ENCODE data around the gene FCRLB.

DNA sequence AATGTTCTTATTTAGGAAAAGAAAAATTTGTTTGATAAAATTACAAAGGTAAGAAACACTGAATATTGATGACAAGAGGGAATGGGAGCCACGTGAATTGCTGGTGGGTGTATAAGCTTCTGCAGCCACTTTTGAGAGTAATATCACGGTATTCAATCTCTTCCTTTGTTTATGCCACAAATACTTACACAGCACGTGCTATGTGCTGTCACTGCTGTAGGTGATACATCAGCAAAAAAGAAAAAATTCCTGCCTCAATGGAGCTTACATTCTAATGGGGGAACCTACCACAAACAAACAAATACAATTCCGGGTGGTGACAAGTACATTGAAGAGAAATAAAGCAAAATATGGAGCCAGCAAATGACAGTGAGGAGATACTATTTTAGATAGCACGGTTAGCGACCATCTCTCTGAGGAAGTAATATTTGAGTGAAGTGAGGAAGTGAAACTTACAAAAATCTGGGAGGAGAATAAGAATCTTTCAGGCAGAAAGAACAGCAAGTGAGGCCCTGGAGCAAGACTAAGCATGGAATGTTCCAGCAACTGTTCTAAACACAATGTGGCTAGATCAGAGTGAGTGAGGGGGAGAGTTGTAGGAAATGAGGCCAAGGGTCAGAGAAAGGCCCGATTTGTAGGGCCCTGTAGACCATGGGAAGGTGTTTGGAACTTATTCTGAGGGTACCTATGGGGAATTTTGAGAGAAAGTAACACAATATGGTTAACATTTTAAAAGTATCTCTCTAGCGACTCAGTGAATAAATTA lies 2.6 kb upstream of the FCRLB start:
- TF ChIP-seq EZH2 (IDR thresholded peaks at IDR 0.05) (no peak), EZH2phosphoT487 (IDR thresholded peaks at IDR 0.05) (no peak)
- TF ChIP-seq, protein P1, sequence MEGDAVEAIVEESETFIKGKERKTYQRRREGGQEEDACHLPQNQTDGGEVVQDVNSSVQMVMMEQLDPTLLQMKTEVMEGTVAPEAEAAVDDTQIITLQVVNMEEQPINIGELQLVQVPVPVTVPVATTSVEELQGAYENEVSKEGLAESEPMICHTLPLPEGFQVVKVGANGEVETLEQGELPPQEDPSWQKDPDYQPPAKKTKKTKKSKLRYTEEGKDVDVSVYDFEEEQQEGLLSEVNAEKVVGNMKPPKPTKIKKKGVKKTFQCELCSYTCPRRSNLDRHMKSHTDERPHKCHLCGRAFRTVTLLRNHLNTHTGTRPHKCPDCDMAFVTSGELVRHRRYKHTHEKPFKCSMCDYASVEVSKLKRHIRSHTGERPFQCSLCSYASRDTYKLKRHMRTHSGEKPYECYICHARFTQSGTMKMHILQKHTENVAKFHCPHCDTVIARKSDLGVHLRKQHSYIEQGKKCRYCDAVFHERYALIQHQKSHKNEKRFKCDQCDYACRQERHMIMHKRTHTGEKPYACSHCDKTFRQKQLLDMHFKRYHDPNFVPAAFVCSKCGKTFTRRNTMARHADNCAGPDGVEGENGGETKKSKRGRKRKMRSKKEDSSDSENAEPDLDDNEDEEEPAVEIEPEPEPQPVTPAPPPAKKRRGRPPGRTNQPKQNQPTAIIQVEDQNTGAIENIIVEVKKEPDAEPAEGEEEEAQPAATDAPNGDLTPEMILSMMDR (IDR thresholded peaks at IDR 0.05) = no peak
